GM23338 (cell line): Measurements from ENCODE around the gene WDR41. TPM values are rescaled to one million over a fixed set of nuclear protein-coding genes. Genes with fewer than 3 reads are reported as not detected.

Experiments used
- ATAC-seq: fragments of 200-7000 bp; cut with Tn5 transposase; 3 replicates; pipeline ENCODE4 v1.9.1; 2020
- DNase-seq: peaks from one replicate; pipeline ENCODE4 v3.0.0-alpha.2; 2015; ENCODE audit warnings: low spot score
- H2AFZ ChIP-seq: fragments of 200-600 bp; sonication (generic); 2 replicates; pipeline ENCODE4 v1.8.0; 2016; ENCODE audit warnings: antibody characterized with exemption, mild to moderate bottlenecking, moderate library complexity
- H3F3A ChIP-seq: fragments of 200-600 bp; sonication (generic); replicated peaks from 2 replicates; pipeline ENCODE4 v1.8.0; 2017; ENCODE audit warnings: antibody characterized with exemption, mixed run types, low read depth
- H3K27ac ChIP-seq: fragments of 200-600 bp; sonication (generic); 2 replicates; pipeline ENCODE4 v1.6.1; 2016; ENCODE audit warnings: low read depth
- H3K27me3 ChIP-seq: fragments of 200-600 bp; sonication (generic); 2 replicates; pipeline ENCODE4 v1.8.0; 2016; ENCODE audit warnings: mild to moderate bottlenecking, mixed run types, moderate library complexity; ENCODE audit not compliant: insufficient read depth
- H3K36me3 ChIP-seq: fragments of 200-600 bp; sonication (generic); 2 replicates; pipeline ENCODE4 v1.8.0; 2016; ENCODE audit warnings: mild to moderate bottlenecking; ENCODE audit not compliant: insufficient read depth
- H3K4me1 ChIP-seq: fragments of 200-600 bp; sonication (generic); 2 replicates; pipeline ENCODE4 v1.8.0; 2016; ENCODE audit warnings: mild to moderate bottlenecking, moderate library complexity; ENCODE audit not compliant: insufficient read depth
- H3K4me2 ChIP-seq: fragments of 200-600 bp; sonication (generic); 2 replicates; pipeline ENCODE4 v1.7.1; 2017; ENCODE audit warnings: mixed run types
- H3K4me3 ChIP-seq: fragments of 200-600 bp; sonication (generic); 2 replicates; pipeline ENCODE4 v1.6.1; 2016; ENCODE audit warnings: mixed run types
- H3K79me2 ChIP-seq: fragments of 200-600 bp; sonication (generic); replicated peaks from 2 replicates; pipeline ENCODE4 v1.8.0; 2017; ENCODE audit warnings: mild to moderate bottlenecking; ENCODE audit not compliant: insufficient read depth
- H3K9me2 ChIP-seq: fragments of 200-600 bp; sonication (generic); 2 replicates; pipeline ENCODE4 v1.8.0; 2017; ENCODE audit not compliant: insufficient read depth
- H4K20me1 ChIP-seq: fragments of 200-600 bp; sonication (generic); replicated peaks from 2 replicates; pipeline ENCODE4 v1.8.0; 2017; ENCODE audit warnings: mild to moderate bottlenecking; ENCODE audit not compliant: insufficient read depth
- H3K27ac Mint-ChIP-seq: 2 replicates; pipeline ENCODE4 v1.8.0; 2020; ENCODE audit warnings: inconsistent platforms, mild to moderate bottlenecking, moderate library complexity, mixed read lengths
- H3K27me3 Mint-ChIP-seq: 3 replicates; pipeline ENCODE4 v1.8.0; 2022; ENCODE audit warnings: low read depth, mild to moderate bottlenecking, moderate library complexity, mixed read lengths, inconsistent platforms; ENCODE audit not compliant: insufficient read depth, poor library complexity
- H3K36me3 Mint-ChIP-seq: 3 replicates; pipeline ENCODE4 v1.8.0; 2021; ENCODE audit warnings: low read depth, mild to moderate bottlenecking, inconsistent platforms, moderate library complexity, mixed read lengths
- H3K4me1 Mint-ChIP-seq: 3 replicates; pipeline ENCODE4 v1.8.0; 2020; ENCODE audit warnings: mild to moderate bottlenecking, inconsistent platforms, mixed read lengths
- H3K4me3 Mint-ChIP-seq: 3 replicates; pipeline ENCODE4 v1.8.0; 2021; ENCODE audit warnings: moderate library complexity, mild to moderate bottlenecking, inconsistent platforms, mixed read lengths
- H3K9me3 Mint-ChIP-seq: 3 replicates; pipeline ENCODE4 v1.8.0; 2020; ENCODE audit warnings: moderate library complexity, mild to moderate bottlenecking, inconsistent platforms, mixed read lengths
- CREB1 ChIP-seq: fragments of 250-450 bp; sonication (Bioruptor Pico); IDR thresholded peaks from 2 replicates; pipeline ENCODE4 v1.5.0; 2020; ENCODE audit warnings: low read depth, mild to moderate bottlenecking, moderate library complexity
- EZH2phosphoT487 ChIP-seq: fragments of 200-600 bp; sonication (generic); IDR thresholded peaks from one replicate; pipeline ENCODE4 v1.8.1; 2018; ENCODE audit warnings: antibody characterized with exemption; ENCODE audit not compliant: unreplicated experiment
- NANOG ChIP-seq: IDR thresholded peaks from 2 replicates; pipeline ENCODE4 v1.6.1; 2016; ENCODE audit warnings: antibody characterized with exemption, borderline replicate concordance
- POLR2AphosphoS5 ChIP-seq: IDR thresholded peaks from 2 replicates; pipeline ENCODE4 v1.6.1; 2016; ENCODE audit warnings: antibody characterized with exemption, low read depth
- ZNF331 ChIP-seq: fragments of 250-450 bp; sonication (Bioruptor Pico); IDR thresholded peaks from 2 replicates; pipeline ENCODE4 v1.5.0; 2020; ENCODE audit warnings: low read depth, mild to moderate bottlenecking, moderate library complexity
- polyA plus RNA-seq: library from polyadenylated mRNA; unstranded; fragments of >200 nt; fragmentation: Nextera tagmentation; extraction: Ambion mirVana; gene quantifications from 2 replicates; pipeline ENCODE4 v1.2.1, GENCODE V29; 2016
- total RNA-seq: library from RNA; depleted of rRNA; stranded (reverse); fragments of >200 nt; shearing (Covaris generic); gene quantifications from 2 replicates; pipeline ENCODE4 v1.2.3, GENCODE V29; 2014
- TF ChIP-seq, protein P1 (sequence below): fragments of 250-450 bp; sonication (Bioruptor Pico); IDR thresholded peaks from 2 replicates; pipeline ENCODE4 v1.5.0; 2020; ENCODE audit warnings: mild to moderate bottlenecking, moderate library complexity
- TF ChIP-seq, protein P2 (sequence below): IDR thresholded peaks from 2 replicates; pipeline ENCODE4 v1.6.1; 2016; ENCODE audit warnings: antibody characterized with exemption
- TF ChIP-seq, protein P3 (sequence below): IDR thresholded peaks from one replicate; pipeline ENCODE4 v1.6.1; 2018; ENCODE audit warnings: antibody characterized with exemption; ENCODE audit not compliant: unreplicated experiment

The WDR41 gene
- total and polyA plus RNA-seq, 2 experiments from 2014 or later: 19.1 to 40.4 TPM

DNA sequence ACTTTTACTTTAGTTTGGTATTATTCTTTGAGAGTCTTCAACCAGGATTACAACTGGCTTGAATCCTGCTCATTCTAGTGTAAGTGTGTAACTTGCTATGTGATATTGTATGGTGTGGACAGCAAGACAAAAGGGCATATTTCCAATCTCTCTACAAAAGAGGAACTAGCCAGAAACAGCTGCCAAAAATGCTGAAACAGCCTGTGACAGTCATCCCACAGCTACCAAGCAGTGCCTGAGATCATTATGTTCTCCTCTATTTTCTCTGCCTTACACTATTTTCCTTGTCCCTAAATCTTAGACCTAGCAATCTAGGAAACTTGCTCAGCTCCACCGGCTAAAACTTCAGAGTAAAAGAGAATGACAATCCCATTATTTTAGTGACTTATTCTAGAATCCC is 42.8 kb downstream of the WDR41 start (continued):
- TF ChIP-seq, protein P1, sequence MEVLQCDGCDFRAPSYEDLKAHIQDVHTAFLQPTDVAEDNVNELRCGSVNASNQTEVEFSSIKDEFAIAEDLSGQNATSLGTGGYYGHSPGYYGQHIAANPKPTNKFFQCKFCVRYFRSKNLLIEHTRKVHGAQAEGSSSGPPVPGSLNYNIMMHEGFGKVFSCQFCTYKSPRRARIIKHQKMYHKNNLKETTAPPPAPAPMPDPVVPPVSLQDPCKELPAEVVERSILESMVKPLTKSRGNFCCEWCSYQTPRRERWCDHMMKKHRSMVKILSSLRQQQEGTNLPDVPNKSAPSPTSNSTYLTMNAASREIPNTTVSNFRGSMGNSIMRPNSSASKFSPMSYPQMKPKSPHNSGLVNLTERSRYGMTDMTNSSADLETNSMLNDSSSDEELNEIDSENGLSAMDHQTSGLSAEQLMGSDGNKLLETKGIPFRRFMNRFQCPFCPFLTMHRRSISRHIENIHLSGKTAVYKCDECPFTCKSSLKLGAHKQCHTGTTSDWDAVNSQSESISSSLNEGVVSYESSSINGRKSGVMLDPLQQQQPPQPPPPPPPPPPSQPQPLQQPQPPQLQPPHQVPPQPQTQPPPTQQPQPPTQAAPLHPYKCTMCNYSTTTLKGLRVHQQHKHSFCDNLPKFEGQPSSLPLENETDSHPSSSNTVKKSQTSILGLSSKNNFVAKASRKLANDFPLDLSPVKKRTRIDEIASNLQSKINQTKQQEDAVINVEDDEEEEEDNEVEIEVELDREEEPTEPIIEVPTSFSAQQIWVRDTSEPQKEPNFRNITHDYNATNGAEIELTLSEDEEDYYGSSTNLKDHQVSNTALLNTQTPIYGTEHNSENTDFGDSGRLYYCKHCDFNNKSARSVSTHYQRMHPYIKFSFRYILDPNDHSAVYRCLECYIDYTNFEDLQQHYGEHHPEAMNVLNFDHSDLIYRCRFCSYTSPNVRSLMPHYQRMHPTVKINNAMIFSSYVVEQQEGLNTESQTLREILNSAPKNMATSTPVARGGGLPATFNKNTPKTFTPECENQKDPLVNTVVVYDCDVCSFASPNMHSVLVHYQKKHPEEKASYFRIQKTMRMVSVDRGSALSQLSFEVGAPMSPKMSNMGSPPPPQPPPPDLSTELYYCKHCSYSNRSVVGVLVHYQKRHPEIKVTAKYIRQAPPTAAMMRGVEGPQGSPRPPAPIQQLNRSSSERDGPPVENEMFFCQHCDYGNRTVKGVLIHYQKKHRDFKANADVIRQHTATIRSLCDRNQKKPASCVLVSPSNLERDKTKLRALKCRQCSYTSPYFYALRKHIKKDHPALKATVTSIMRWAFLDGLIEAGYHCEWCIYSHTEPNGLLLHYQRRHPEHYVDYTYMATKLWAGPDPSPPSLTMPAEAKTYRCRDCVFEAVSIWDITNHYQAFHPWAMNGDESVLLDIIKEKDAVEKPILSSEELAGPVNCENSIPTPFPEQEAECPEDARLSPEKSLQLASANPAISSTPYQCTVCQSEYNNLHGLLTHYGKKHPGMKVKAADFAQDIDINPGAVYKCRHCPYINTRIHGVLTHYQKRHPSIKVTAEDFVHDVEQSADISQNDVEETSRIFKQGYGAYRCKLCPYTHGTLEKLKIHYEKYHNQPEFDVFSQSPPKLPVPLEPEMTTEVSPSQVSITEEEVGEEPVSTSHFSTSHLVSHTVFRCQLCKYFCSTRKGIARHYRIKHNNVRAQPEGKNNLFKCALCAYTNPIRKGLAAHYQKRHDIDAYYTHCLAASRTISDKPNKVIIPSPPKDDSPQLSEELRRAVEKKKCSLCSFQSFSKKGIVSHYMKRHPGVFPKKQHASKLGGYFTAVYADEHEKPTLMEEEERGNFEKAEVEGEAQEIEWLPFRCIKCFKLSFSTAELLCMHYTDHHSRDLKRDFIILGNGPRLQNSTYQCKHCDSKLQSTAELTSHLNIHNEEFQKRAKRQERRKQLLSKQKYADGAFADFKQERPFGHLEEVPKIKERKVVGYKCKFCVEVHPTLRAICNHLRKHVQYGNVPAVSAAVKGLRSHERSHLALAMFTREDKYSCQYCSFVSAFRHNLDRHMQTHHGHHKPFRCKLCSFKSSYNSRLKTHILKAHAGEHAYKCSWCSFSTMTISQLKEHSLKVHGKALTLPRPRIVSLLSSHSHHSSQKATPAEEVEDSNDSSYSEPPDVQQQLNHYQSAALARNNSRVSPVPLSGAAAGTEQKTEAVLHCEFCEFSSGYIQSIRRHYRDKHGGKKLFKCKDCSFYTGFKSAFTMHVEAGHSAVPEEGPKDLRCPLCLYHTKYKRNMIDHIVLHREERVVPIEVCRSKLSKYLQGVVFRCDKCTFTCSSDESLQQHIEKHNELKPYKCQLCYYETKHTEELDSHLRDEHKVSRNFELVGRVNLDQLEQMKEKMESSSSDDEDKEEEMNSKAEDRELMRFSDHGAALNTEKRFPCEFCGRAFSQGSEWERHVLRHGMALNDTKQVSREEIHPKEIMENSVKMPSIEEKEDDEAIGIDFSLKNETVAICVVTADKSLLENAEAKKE (CRISPR knock-in tag): no peak
- TF ChIP-seq EZH2phosphoT487 (no peak), NANOG (no peak), ZNF331 (CRISPR knock-in tag) (no peak), CREB1 (CRISPR knock-in tag) (no peak)
- TF ChIP-seq, protein P2, sequence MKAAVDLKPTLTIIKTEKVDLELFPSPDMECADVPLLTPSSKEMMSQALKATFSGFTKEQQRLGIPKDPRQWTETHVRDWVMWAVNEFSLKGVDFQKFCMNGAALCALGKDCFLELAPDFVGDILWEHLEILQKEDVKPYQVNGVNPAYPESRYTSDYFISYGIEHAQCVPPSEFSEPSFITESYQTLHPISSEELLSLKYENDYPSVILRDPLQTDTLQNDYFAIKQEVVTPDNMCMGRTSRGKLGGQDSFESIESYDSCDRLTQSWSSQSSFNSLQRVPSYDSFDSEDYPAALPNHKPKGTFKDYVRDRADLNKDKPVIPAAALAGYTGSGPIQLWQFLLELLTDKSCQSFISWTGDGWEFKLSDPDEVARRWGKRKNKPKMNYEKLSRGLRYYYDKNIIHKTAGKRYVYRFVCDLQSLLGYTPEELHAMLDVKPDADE: no peak

DNA sequence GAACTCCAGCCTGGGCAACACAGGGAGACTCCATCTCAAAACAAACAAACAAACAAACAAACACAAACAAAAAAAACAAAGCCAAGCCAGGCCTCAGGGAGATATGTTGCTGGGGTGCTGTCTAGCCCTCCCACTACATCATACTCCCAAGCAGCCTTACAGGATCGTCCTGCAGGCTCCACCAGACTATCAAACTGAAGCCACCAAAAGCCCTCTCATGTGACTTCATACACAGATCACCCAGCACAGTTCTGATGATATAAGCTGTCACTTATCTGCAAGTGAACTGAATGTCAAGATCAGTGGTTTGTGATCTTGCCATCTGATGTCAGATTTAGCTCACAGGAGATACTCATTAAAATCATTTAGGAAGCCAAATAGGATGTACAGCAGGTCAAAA is 43.3 kb downstream of the WDR41 start:
- ATAC-seq (no peak), DNase-seq (no peak)
- peaks cover 10% of the 10 kb centered on the region; the same call in 1 of the 2 replicates for H3K36me3 ChIP-seq
- H3K4me1 Mint-ChIP-seq: no peaks in the 10 kb centered on the region
- 0 out of 2 replicates have a peak, but pooled peaks cover 7% of the 10 kb centered on the region for H4K20me1 ChIP-seq
- H3K4me2 ChIP-seq: no peak overlapping the region
- peaks cover 30% of the 10 kb centered on the region for H3K36me3 Mint-ChIP-seq
- no peak overlapping the region for H2AFZ ChIP-seq
- no peaks in the 10 kb centered on the region for H3K4me1 ChIP-seq
- no peaks in the 10 kb centered on the region; the same call in 1 of the 2 replicates for H3K79me2 ChIP-seq
- H3K27me3 Mint-ChIP-seq: peaks cover 7% of the 10 kb centered on the region
- no peak overlapping the region for H3K27ac Mint-ChIP-seq
- no peak overlapping the region for H3K4me3 Mint-ChIP-seq
- no peak overlapping the region for H3K4me3 ChIP-seq
- H3F3A ChIP-seq: no peaks in the 10 kb centered on the region
- no peaks in the 10 kb centered on the region for H3K9me2 ChIP-seq
- H3K9me3 Mint-ChIP-seq: no peaks in the 10 kb centered on the region
- no peak overlapping the region for H3K27ac ChIP-seq
- H3K27me3 ChIP-seq: no peaks in the 10 kb centered on the region
- TF ChIP-seq NANOG (no peak), ZNF331 (CRISPR knock-in tag) (no peak), POLR2AphosphoS5 (no peak)
- TF ChIP-seq, protein P3, sequence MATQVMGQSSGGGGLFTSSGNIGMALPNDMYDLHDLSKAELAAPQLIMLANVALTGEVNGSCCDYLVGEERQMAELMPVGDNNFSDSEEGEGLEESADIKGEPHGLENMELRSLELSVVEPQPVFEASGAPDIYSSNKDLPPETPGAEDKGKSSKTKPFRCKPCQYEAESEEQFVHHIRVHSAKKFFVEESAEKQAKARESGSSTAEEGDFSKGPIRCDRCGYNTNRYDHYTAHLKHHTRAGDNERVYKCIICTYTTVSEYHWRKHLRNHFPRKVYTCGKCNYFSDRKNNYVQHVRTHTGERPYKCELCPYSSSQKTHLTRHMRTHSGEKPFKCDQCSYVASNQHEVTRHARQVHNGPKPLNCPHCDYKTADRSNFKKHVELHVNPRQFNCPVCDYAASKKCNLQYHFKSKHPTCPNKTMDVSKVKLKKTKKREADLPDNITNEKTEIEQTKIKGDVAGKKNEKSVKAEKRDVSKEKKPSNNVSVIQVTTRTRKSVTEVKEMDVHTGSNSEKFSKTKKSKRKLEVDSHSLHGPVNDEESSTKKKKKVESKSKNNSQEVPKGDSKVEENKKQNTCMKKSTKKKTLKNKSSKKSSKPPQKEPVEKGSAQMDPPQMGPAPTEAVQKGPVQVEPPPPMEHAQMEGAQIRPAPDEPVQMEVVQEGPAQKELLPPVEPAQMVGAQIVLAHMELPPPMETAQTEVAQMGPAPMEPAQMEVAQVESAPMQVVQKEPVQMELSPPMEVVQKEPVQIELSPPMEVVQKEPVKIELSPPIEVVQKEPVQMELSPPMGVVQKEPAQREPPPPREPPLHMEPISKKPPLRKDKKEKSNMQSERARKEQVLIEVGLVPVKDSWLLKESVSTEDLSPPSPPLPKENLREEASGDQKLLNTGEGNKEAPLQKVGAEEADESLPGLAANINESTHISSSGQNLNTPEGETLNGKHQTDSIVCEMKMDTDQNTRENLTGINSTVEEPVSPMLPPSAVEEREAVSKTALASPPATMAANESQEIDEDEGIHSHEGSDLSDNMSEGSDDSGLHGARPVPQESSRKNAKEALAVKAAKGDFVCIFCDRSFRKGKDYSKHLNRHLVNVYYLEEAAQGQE: no peak
